K562 (cell line): ENCODE data around the gene ENPP7. TPM values are rescaled to one million over a fixed set of nuclear protein-coding genes. Genes with fewer than 3 reads are reported as not detected.

Experiments
- BRF1 ChIP-seq: IDR thresholded peaks from 3 replicates; pipeline ENCODE4 v1.6.1; 2011; ENCODE audit warnings: borderline replicate concordance, mild to moderate bottlenecking; ENCODE audit not compliant: insufficient read length; ENCODE audit errors: extremely low read depth
- CBX5 ChIP-seq: IDR thresholded peaks from 2 replicates; pipeline ENCODE4 v1.6.1; 2014; ENCODE audit warnings: low read depth, borderline replicate concordance
- ETV5 ChIP-seq: sonication (generic); formaldehyde crosslinking; IDR thresholded peaks from 2 replicates; pipeline ENCODE4 v1.4.0; 2020; ENCODE audit warnings: low read depth, mild to moderate bottlenecking, missing genetic modification reagents
- EWSR1 ChIP-seq: fragments of 450-650 bp; IDR thresholded peaks from 2 replicates; pipeline ENCODE4 v1.6.1; 2018; ENCODE audit warnings: borderline replicate concordance, mild to moderate bottlenecking, low read depth, moderate library complexity; ENCODE audit not compliant: partially characterized antibody
- HDAC8 ChIP-seq: fragments of 450-650 bp; IDR thresholded peaks from 2 replicates; pipeline ENCODE4 v1.6.1; 2016; ENCODE audit warnings: mild to moderate bottlenecking, missing genetic modification characterization, moderate library complexity, missing compliant biosample characterization
- KAT8 ChIP-seq: fragments of 450-650 bp; IDR thresholded peaks from 2 replicates; pipeline ENCODE4 v1.6.1; 2016; ENCODE audit warnings: low read depth, mild to moderate bottlenecking
- NCOR1 ChIP-seq: fragments of 450-650 bp; IDR thresholded peaks from 2 replicates; pipeline ENCODE4 v1.6.1; 2016; ENCODE audit warnings: mild to moderate bottlenecking, moderate library complexity
- NR2F6 ChIP-seq: fragments of 450-650 bp; formaldehyde crosslinking; IDR thresholded peaks from 2 replicates; pipeline ENCODE4 v1.4.0; 2020; ENCODE audit warnings: mild to moderate bottlenecking
- OTX1 ChIP-seq: fragments of 450-650 bp; formaldehyde crosslinking; IDR thresholded peaks from 2 replicates; pipeline ENCODE4 v1.4.0; 2022; ENCODE audit warnings: mild to moderate bottlenecking
- PRMT5 ChIP-seq: sonication (generic); formaldehyde crosslinking; IDR thresholded peaks from 2 replicates; pipeline ENCODE4 v1.5.0; 2020; ENCODE audit warnings: missing genetic modification reagents
- RAD21 ChIP-seq, 2 experiments: fragments of 250-450 bp in 1 of 2; fragments of 450-650 bp in 1 of 2; sonication (Bioruptor Pico) in 1 of 2; formaldehyde crosslinking in 1 of 2; IDR thresholded peaks in 1 of 2; conservative IDR thresholded peaks in 1 of 2; 2 replicates each; pipeline versions ENCODE4 v1.4.0 to v1.8.0; 2020 to 2022; ENCODE audit warnings: mild to moderate bottlenecking in 2 of 2, moderate library complexity in 1 of 2
- RBM15 ChIP-seq: fragments of 200-400 bp; formaldehyde crosslinking; IDR thresholded peaks from 2 replicates; pipeline ENCODE4 v1.6.1; 2018; ENCODE audit warnings: mild to moderate bottlenecking, low read length, moderate library complexity; ENCODE audit not compliant: insufficient read depth
- RFX7 ChIP-seq: fragments of 250-450 bp; sonication (Bioruptor Pico); IDR thresholded peaks from 2 replicates; pipeline ENCODE4 v1.5.1; 2021; ENCODE audit warnings: mild to moderate bottlenecking
- SMARCA5 ChIP-seq: fragments of 450-650 bp; IDR thresholded peaks from 2 replicates; pipeline ENCODE4 v1.6.1; 2016
- SNRNP70 ChIP-seq: fragments of 200-400 bp; formaldehyde crosslinking; optimal IDR thresholded peaks from 2 replicates; pipeline ENCODE3; 2017; ENCODE audit warnings: low read depth, low read length
- TCF7L2 ChIP-seq: fragments of 150-350 bp; IDR thresholded peaks from 2 replicates; pipeline ENCODE4 v1.6.1; 2016; ENCODE audit warnings: low read depth, mild to moderate bottlenecking, low read length, moderate library complexity
- ZKSCAN1 ChIP-seq: fragments of 150-350 bp; IDR thresholded peaks from 2 replicates; pipeline ENCODE4 v1.6.1; 2016; ENCODE audit warnings: low read depth, low read length
- ZKSCAN8 ChIP-seq: fragments of 200-800 bp; sonication (Bioruptor generic); IDR thresholded peaks from 2 replicates; pipeline ENCODE4 v1.6.1; 2016; ENCODE audit warnings: missing genetic modification characterization, missing compliant biosample characterization
- ZNF143 ChIP-seq: sonication (generic); formaldehyde crosslinking; IDR thresholded peaks from 2 replicates; pipeline ENCODE4 v1.9.0; 2022; ENCODE audit warnings: mild to moderate bottlenecking, missing genetic modification reagents
- ZNF263 ChIP-seq: sonication (generic); formaldehyde crosslinking; IDR thresholded peaks from 2 replicates; pipeline ENCODE4 v1.8.0; 2022; ENCODE audit warnings: mild to moderate bottlenecking, missing genetic modification reagents, borderline replicate concordance
- ZNF354B ChIP-seq: fragments of 250-450 bp; sonication (Bioruptor Pico); IDR thresholded peaks from 2 replicates; pipeline ENCODE4 v1.4.0; 2020
- polyA plus RNA-seq, 8 experiments: library from polyadenylated mRNA; depleted of rRNA in 4 of 8; stranded (reverse) in 5 of 8; unstranded in 3 of 8; fragments of >200 nt; fragmentation: Nextera tagmentation in 2 of 8; fragmentation: Illumina TruSeq in 1 of 8; extraction: Ambion mirVana in 2 of 8; extraction: Trizol in 1 of 8; gene quantifications; 2 replicates each; pipeline versions ENCODE4 v1.2.1 to v1.2.3, GENCODE V29; 2011 to 2014; ENCODE audit warnings: inconsistent platforms in 1 of 8, missing spikeins in 1 of 8
- total RNA-seq, 7 experiments: library from RNA; depleted of rRNA in 6 of 7; stranded (reverse); fragments of >200 nt in 6 of 7; fragmentation: Illumina TruSeq in 2 of 7; extraction: Trizol in 2 of 7; gene quantifications; 2 replicates each; pipeline versions ENCODE4 v1.2.1 to v1.2.3, GENCODE V29; 2011 to 2021; ENCODE audit warnings: low replicate concordance in 1 of 7
- TF ChIP-seq, protein P1 (sequence below), 2 experiments: IDR thresholded peaks; 2 replicates each; pipeline ENCODE4 v1.6.1; 2011; ENCODE audit warnings: borderline replicate concordance in 1 of 2, control low read depth in 1 of 2, low read depth in 1 of 2, low read length in 1 of 2, mild to moderate bottlenecking in 1 of 2, mixed read lengths in 1 of 2, moderate library complexity in 1 of 2; ENCODE audit not compliant: insufficient read depth in 1 of 2, insufficient read length in 1 of 2, poor library complexity in 1 of 2, severe bottlenecking in 1 of 2; ENCODE audit errors: extremely low read depth in 1 of 2
- TF ChIP-seq, protein P2 (sequence below): sonication (generic); formaldehyde crosslinking; IDR thresholded peaks from 2 replicates; pipeline ENCODE4 v1.8.0; 2023; ENCODE audit warnings: mild to moderate bottlenecking, missing genetic modification reagents
- TF ChIP-seq, protein P3 (sequence below): fragments of 200-800 bp; sonication (Bioruptor generic); IDR thresholded peaks from 2 replicates; pipeline ENCODE4 v1.6.1; 2017; ENCODE audit warnings: missing genetic modification characterization, missing compliant biosample characterization

The ENPP7 gene
- total and polyA plus RNA-seq, 9 of the 15 experiments (the other 6 are each of a cell fraction or from before 2014, with no cell fraction given) = not detected

DNA sequence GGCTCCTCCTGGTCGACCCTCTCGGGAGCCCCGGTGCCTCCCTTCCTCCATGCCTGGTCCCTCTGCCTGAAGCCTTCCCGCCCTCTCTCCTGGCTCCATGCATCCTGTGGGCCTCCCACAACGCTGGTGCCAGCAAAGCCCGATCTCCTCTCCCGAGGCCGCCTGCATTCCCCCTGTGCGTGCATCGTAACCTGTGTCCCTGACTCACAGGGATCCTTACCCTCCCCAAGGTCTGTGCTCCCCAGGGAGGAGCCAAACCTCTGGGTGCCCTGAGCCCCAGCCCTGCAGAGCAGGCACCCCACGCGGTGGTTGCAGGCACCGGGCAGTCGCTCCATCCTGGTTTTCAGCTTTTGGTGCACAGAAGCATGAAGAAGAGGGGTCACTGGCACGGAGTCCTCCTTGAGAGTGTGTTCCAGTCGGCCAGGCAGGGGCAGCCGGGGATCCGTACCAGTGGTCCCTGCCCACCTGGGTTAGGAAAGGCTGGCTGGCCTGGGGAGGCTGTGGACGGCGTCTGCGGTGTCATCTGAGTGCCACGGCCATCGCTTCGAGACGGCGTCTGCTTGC lies 1.8 kb upstream of the ENPP7 start (continued):
- peak; percentile 35; the same call in 1 of the 2 replicates for TF ChIP-seq KAT8
- no peak for TF ChIP-seq CBX5
- TF ChIP-seq BRF1 = no peak
- TF ChIP-seq, protein P1, sequence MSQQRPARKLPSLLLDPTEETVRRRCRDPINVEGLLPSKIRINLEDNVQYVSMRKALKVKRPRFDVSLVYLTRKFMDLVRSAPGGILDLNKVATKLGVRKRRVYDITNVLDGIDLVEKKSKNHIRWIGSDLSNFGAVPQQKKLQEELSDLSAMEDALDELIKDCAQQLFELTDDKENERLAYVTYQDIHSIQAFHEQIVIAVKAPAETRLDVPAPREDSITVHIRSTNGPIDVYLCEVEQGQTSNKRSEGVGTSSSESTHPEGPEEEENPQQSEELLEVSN (IDR thresholded peaks at IDR 0.05; ENCODE audit: borderline replicate concordance in 1 of 2, extremely low read depth in 1 of 2, insufficient read depth in 1 of 2, insufficient read length in 1 of 2, low read depth in 1 of 2, low read length in 1 of 2, poor library complexity in 1 of 2, severe bottlenecking in 1 of 2) = peak in 1 of 2 experiments; percentile 30
- TF ChIP-seq RFX7 = no peak
- no peak for TF ChIP-seq ZKSCAN8 (CRISPR knock-in tag)
- TF ChIP-seq SMARCA5 = no peak
- no peak for TF ChIP-seq PRMT5 (CRISPR knock-in tag)
- TF ChIP-seq TCF7L2 = no peak
- peak; percentile 65 for TF ChIP-seq ZNF143 (CRISPR knock-in tag)
- TF ChIP-seq NCOR1 = no peak
- peak; percentile 75 for TF ChIP-seq ZNF263
- no peak for TF ChIP-seq NR2F6 (CRISPR knock-in tag)
- no peak for TF ChIP-seq OTX1 (CRISPR knock-in tag)
- TF ChIP-seq ETV5 (CRISPR knock-in tag) = no peak
- TF ChIP-seq SNRNP70 = no peak
- TF ChIP-seq HDAC8 = no peak
- no peak for TF ChIP-seq ZKSCAN1
- TF ChIP-seq, protein P2, sequence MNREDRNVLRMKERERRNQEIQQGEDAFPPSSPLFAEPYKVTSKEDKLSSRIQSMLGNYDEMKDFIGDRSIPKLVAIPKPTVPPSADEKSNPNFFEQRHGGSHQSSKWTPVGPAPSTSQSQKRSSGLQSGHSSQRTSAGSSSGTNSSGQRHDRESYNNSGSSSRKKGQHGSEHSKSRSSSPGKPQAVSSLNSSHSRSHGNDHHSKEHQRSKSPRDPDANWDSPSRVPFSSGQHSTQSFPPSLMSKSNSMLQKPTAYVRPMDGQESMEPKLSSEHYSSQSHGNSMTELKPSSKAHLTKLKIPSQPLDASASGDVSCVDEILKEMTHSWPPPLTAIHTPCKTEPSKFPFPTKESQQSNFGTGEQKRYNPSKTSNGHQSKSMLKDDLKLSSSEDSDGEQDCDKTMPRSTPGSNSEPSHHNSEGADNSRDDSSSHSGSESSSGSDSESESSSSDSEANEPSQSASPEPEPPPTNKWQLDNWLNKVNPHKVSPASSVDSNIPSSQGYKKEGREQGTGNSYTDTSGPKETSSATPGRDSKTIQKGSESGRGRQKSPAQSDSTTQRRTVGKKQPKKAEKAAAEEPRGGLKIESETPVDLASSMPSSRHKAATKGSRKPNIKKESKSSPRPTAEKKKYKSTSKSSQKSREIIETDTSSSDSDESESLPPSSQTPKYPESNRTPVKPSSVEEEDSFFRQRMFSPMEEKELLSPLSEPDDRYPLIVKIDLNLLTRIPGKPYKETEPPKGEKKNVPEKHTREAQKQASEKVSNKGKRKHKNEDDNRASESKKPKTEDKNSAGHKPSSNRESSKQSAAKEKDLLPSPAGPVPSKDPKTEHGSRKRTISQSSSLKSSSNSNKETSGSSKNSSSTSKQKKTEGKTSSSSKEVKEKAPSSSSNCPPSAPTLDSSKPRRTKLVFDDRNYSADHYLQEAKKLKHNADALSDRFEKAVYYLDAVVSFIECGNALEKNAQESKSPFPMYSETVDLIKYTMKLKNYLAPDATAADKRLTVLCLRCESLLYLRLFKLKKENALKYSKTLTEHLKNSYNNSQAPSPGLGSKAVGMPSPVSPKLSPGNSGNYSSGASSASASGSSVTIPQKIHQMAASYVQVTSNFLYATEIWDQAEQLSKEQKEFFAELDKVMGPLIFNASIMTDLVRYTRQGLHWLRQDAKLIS (CRISPR knock-in tag) = no peak
- no peak for TF ChIP-seq RBM15
- TF ChIP-seq, protein P3, sequence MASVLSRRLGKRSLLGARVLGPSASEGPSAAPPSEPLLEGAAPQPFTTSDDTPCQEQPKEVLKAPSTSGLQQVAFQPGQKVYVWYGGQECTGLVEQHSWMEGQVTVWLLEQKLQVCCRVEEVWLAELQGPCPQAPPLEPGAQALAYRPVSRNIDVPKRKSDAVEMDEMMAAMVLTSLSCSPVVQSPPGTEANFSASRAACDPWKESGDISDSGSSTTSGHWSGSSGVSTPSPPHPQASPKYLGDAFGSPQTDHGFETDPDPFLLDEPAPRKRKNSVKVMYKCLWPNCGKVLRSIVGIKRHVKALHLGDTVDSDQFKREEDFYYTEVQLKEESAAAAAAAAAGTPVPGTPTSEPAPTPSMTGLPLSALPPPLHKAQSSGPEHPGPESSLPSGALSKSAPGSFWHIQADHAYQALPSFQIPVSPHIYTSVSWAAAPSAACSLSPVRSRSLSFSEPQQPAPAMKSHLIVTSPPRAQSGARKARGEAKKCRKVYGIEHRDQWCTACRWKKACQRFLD (CRISPR knock-in tag) = 0 out of 2 replicates have a peak, but pooled peaks have one; percentile 16
- TF ChIP-seq EWSR1 = no peak
- TF ChIP-seq ZNF354B (CRISPR knock-in tag) = no peak
- TF ChIP-seq RAD21 (CRISPR knock-in tag; conservative IDR thresholded peaks at IDR 0.05 in 1 of 2, IDR thresholded peaks at IDR 0.05 in 1 of 2) = no peak
